ENCODE results near the gene MOCS1. TPM values are rescaled to one million over a fixed set of nuclear protein-coding genes. Genes with fewer than 3 reads are reported as not detected.

Gene MOCS1
- total and polyA plus RNA-seq, 12 donors, result 10.2 to 41.4 (median 26.0) TPM

DNA sequence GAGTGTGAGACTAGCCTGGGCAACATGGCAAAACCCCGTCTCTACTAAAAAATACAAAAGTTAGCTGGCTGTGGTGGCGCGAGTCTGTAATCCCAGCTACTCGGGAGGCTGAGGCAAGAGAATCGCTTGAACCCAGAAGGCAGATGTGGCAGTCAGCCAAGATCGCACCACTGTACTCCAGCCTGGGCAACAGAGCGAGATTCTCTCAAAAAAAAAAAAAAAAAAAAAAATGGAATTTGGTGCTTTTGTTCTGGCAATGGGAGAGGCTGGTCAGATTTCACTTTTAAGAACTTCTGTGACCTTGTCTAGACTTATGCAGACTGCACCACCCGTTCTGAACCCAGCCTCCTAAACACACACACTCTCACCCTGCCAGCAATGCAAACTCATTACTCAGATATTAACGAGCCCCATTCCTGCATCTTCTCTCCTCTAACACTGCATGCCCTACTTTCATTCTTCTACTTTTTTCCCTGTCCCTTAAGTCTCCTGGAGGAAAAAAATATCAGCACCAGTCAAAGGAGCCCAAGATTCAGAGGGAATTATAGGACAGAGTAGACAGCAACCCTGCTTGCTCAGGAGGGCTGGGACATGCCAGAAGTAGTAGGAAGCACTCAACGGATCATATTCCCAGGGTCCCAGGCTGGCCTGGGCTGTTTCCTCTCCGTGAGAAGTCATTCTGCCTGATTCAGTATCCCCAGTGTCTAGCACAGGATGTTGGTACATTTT lies 4.4 kb downstream of the MOCS1 start:
- Histone ChIP-seq H3K27ac (peak overlapping the region in 3 of 5 donors; percentile 11 to 51 (median 47)), H3K27me3 (no peaks in the 10 kb centered on the region), H3K9me3 (replicated peaks in 1 of 3) (no peaks in the 10 kb centered on the region), H3K4me3 (no peak overlapping the region), H3K4me1 (replicated peaks in 1 of 2) (peaks cover 15 to 43% of the 10 kb centered on the region in 2 donors), H3K36me3 (replicated peaks in 1 of 2) (peaks cover 0 to 3% of the 10 kb centered on the region in 2 donors)
- intact Hi-C loops (cut with DNase I), result loop anchor here in 1 of 2 donors (5.0 kb wide), 1 partner anchor 322 kb away; no protein-coding TSS in a partner anchor
- WGBS, 4 donors, result 58 to 70% (median 63%) methylated on average over 11 of the region's 11 CpGs
- TF ChIP-seq, protein P1, sequence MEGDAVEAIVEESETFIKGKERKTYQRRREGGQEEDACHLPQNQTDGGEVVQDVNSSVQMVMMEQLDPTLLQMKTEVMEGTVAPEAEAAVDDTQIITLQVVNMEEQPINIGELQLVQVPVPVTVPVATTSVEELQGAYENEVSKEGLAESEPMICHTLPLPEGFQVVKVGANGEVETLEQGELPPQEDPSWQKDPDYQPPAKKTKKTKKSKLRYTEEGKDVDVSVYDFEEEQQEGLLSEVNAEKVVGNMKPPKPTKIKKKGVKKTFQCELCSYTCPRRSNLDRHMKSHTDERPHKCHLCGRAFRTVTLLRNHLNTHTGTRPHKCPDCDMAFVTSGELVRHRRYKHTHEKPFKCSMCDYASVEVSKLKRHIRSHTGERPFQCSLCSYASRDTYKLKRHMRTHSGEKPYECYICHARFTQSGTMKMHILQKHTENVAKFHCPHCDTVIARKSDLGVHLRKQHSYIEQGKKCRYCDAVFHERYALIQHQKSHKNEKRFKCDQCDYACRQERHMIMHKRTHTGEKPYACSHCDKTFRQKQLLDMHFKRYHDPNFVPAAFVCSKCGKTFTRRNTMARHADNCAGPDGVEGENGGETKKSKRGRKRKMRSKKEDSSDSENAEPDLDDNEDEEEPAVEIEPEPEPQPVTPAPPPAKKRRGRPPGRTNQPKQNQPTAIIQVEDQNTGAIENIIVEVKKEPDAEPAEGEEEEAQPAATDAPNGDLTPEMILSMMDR (IDR thresholded peaks at IDR 0.05), result no peak
- TF ChIP-seq POLR2A (IDR thresholded peaks at IDR 0.05), result no peak
- DNase-seq, result peak in 1 of 7 donors; percentile 54

DNA sequence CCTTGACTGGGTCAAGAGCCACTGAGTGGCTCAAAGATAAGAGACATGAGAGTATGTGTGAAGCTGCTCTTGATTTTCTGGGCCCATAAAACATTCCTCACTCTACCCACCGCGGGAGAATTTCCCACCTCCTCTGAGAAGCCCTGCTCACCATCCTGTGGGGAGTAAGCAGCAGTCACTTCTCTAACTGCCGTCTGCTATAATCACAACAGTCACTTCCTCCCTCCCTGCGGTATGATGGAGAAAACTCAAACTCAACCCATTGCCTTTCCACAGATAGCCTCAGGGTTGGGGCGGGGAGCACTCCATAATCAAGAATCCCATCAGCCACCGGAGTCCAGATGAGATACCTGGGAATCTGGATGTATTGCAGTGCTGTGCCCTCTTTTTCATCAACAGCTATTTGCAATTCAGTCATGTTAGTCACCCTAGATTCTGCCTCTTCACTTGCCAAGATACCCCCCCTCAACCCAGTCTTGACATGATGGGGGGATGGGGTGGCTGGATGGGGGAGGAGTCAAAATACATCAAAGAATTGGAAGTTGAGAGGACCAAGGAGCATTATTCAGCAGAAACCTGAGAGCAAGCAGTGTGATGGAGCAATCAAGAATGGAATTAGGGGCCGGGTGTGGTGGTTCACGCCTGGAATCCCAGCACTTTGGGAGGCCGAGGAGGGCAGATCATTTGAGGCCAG lies 5.1 kb downstream of the MOCS1 start:
- Histone ChIP-seq H3K4me3 (no peak overlapping the region), H3K27me3 (no peaks in the 10 kb centered on the region), H3K27ac (no peak overlapping the region), H3K4me1 (replicated peaks in 1 of 2) (peaks cover 15 to 38% of the 10 kb centered on the region in 2 donors), H3K36me3 (replicated peaks in 1 of 2) (peaks cover 0 to 10% of the 10 kb centered on the region in 2 donors), H3K9me3 (replicated peaks in 1 of 3) (no peaks in the 10 kb centered on the region)
- WGBS, 4 donors, result 61 to 82% (median 69%) methylated on average over 8 to 9 of the region's 9 CpGs
- intact Hi-C loops (cut with DNase I), result no loop called here
- TF ChIP-seq, protein P1 (IDR thresholded peaks at IDR 0.05), result no peak
- no peak for TF ChIP-seq POLR2A (IDR thresholded peaks at IDR 0.05)
- DNase-seq, result no peak

DNA sequence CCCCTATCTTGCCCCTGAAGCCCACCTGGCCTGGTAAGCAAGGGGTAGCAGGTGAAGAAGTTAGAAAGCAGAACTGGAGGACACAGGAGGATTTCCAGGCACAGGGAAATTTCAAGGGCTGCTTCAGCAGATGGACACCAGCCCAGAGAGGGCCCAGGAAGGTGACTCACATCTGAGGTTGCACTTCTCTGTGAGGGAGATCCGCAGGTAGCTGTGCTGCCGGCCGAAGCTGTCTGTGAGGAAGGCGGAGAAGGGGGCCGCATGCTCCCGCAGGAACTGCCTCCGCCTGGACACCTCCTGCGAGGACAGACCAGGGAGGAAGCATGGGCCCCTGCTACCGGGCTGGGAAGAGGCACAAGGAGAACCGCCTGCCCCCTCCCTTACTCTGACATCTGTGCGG lies 7.1 kb downstream of the MOCS1 start:
- Histone ChIP-seq H3K36me3 (replicated peaks in 1 of 2) (peaks cover 0 to 14% of the 10 kb centered on the region in 2 donors), H3K4me3 (no peak overlapping the region), H3K27ac (peak overlapping the region in 3 of 5 donors; percentile 57 to 73 (median 71)), H3K4me1 (replicated peaks in 1 of 2) (peaks cover 15 to 31% of the 10 kb centered on the region in 2 donors), H3K9me3 (replicated peaks in 1 of 3) (no peaks in the 10 kb centered on the region), H3K27me3 (no peaks in the 10 kb centered on the region)
- DNase-seq, result peak; percentile 56 to 78 (median 73)
- intact Hi-C loops (cut with DNase I), result no loop called here
- 46 to 73% (median 57%) methylated on average over 1 to 11 of the region's 11 CpGs for WGBS, 4 donors
- TF ChIP-seq POLR2A (IDR thresholded peaks at IDR 0.05), result no peak
- TF ChIP-seq, protein P1 (IDR thresholded peaks at IDR 0.05), result no peak

DNA sequence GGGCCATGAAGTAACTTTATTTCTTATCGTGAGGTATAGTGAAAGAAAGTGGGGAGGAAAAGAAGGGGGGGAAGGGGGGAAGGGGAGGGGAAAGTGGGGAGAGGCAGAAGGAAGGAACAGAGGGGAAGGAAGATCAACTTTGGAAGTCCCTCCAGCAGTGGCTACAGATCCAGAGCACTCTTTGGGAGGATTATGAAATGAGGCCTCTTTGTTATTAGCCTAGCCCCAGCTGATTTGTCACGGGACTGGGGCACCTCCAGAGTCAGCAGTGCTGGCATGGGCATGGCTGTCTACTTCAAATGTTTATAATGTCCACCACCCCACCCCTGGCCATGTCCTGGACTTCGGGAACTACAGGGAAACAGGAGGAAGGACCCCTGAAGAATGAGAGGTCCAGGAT lies 7.6 kb downstream of the MOCS1 start:
- Histone ChIP-seq H3K27ac (peak overlapping the region in 3 of 5 donors; percentile 57 to 73 (median 71)), H3K4me1 (replicated peaks in 1 of 2) (peaks cover 15 to 31% of the 10 kb centered on the region in 2 donors), H3K4me3 (no peak overlapping the region), H3K27me3 (no peaks in the 10 kb centered on the region), H3K9me3 (replicated peaks in 1 of 3) (no peaks in the 10 kb centered on the region), H3K36me3 (replicated peaks in 1 of 2) (peaks cover 0 to 18% of the 10 kb centered on the region in 2 donors)
- DNase-seq, result peak in 2 of 7 donors; percentile 32 to 39
- TF ChIP-seq, protein P1 (IDR thresholded peaks at IDR 0.05), result no peak
- TF ChIP-seq POLR2A (IDR thresholded peaks at IDR 0.05), result no peak
- intact Hi-C loops (cut with DNase I), result no loop called here
- 48 to 67% (median 53%) methylated on average over 2 to 3 of the region's 3 CpGs for WGBS, 4 donors
